HL-60/S4 treated with phorbol 12-myristate 13-acetate at 8.2 ng/mL for 4 days and 3 days (cell line): ENCODE measurements around the gene VILL.

Experiments used
- in situ Hi-C: fragments of 300-500 bp; cut with MboI; formaldehyde crosslinking; loops from 2 replicates; pipeline ENCODE4 v1.15.0; 2022; ENCODE audit warnings: low sequenced_read_pairs

Gene VILL

DNA sequence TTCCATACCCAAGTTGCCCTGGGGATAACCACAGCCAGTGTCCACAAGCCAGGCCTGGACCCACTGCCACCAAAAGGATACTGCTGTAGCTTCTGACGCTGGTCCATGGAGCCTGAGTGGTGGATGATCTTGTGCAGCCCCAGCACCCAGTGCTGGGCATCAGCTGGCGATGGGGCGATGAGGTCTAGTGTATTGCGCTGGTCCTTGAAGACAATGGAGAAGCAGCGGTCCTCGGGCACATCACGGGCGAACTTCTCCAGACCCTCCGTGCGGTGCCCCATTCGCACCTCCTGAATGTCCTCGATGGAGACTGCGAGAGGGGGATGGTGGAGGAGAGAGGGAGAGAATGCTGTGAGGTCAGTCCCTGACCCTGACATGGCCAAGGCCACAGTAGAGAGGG is 25.8 kb downstream of the VILL start:
- in situ Hi-C loops = no loop called here

DNA sequence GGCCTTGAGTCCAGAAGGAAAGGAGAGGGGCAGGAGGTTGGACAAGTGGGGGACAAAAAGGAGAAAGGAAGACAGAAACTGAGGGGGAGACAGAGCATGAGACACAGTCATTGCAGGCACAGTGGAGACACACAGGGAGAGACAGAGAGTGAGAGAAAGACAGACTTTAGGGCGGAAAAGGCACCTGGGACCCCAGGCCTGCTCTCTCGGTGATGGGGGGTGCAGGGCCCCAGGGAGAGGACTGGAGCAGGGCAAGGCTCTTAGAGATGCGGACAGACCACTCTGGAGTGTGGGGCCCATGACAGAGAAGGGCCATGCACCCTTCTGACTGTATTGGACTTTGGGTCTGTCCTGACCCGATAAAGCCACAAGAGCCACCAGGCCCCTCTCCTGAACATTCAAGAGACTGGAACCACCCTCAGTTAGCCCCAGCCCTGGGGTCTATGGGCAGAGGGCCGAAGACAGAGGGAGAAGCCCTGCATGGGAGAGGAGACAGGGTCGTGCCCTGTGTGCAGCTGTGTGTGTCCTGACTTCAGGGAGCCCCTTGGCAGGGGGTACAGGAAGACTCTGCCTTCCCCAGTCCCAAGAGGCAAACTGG is 26.4 kb downstream of the VILL start:
- in situ Hi-C loops = no loop called here

DNA sequence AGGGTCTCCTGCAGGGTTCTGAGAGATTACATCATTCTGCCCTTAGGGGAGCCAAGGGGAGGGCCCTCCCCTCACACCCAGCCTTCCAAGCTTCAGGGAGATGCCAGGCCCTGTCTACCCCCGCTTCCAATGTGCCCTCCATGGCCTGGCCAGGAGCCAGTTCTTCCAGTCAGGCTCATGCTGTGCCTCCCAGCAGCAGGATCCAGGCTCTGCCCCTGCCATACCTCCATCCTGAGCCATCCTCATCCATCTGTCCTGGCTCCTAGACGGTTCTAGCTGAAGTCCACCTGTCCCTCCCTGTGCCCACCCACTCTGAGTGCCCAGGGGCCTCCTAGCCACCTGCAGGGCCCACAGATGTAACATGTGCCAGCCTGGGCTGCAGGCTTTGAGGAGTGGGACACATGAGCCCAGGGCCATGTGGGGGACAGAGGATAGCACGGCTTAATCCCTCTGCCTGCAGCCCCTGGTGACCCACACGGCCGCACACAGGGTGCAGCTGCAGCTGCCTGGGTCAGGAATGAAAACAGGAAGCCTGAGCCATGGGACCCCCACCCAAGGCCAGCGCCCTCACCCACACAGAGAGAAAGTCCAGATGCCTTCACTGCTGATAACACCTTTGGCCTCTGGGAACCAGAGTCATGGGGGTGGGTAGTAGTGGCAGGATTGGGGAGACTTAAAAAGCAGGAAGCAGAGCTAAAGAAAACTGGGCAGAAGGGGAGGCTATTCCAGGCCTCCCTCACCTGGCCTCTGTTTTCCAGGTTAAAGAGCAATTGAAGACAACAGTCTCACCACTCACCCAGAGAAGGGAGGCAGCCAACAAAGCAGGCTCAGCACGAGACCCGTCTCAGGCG is 27.1 kb downstream of the VILL start:
- in situ Hi-C loops = no loop called here

DNA sequence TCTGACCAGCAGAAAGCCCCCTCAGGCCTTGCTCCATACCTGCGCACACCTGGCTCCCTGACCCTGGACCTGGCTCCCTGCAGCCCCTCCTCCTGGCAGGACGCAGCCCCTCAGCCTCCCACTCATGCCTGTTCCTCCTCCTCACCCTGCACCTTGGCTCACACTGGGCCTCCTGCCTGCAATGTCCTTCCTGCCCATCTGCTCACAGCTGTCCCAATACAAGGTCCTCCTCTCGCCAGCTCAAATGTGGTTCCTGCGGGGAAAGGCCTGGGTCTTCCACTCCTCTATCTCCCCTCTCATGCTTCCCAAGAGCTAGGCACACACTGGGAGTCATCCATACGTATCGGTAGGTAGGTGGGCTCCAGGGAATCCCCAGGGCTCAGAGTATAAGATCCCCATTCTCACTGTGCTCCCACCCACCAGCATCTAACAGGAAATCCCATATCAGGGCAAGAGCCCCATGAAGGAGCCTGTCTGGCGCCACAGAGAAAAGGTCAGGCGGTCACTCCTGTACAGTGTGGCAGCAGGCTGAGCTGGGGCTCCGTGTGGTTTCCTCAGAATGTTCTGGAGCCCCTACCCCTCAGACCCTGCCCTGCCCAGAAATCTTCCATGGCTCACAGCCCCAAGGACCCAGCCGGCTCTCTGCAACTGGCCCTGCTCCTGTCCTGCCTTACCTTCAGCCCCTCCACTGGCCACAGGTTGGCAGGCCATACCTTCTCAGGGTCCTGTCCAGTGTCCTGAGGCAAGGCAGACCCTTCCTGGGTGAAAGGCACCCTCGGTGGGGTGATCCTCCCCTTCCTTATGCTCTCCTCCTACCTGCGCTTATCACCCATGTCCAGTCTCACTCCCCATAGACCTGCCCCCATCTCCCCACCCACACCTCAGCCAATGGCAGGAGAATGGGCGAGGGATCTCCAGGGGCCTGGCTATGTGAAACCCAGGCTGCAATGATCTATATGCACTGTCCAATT is 28.0 kb downstream of the VILL start:
- in situ Hi-C loops = no loop called here

DNA sequence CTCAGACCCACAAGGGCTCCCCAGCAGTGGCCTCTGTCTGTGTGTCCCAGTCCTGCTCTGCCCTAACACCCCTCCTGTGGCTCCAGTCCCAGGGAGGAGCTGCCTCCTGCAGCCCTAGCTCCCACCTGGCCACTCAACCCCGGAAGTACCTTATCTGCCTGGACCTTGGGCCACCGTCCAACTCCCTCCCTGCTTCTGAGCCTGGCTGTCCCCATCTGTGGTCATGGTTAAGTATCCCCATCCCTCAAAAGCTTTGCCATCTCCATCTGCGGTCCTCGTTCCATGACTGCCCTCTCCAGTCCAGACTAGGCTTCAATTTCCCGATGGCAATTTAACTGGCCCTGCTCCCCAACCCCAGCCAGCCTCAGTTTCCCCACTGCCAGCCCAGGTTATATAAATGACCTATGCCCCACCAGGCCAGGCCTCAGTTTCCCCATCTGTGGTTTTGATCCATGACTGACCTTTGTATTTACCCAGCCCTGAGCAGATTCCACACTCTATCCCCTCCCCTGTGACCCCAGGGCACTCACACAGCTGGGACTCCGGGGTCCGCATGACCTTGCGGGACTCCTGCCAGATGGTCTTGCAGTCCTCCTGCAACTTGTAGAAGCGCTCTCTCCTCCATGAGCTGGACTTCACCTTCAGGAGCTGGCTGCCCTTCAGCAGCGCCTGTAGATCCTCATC is 29.2 kb downstream of the VILL start:
- in situ Hi-C loops = no loop called here

DNA sequence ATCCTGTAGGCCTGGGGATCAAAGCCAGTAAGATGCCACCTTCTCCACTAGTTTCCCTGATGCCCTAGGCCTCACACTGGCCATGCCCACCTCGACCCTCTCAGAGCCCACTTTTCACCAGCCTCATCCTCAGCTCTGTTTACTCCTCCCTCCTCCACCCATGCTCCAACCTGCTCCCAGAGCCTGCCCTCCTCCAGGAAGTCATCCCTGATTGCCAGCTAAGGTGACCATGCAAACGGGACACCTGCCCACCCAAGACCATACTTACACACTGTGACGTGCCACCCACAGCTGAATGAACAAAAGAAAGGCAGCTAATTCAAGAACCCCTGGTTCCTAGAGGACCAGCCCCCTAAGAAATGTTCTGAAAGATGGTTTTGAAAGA is 29.7 kb downstream of the VILL start:
- in situ Hi-C loops = no loop called here

DNA sequence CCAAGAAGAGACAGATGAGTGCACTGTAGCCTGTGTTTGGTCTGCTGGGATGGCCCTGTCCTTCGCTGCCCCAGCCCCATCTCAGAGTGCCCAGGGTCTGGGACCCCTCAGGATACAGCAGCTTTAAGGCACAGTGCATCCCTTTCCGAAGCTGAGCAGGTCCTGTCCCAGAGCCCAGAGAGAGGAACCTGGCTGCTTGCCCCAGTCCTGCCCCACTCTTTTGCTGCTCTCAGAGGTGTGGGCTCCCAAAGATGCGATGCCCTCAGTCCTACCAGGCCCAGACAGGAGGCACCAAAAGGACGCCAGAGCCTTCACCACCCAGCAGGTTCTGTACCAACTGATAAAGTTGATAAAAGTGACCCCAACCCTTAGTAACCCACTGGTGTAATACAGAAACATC is 30.6 kb downstream of the VILL start:
- in situ Hi-C loops = no loop called here

DNA sequence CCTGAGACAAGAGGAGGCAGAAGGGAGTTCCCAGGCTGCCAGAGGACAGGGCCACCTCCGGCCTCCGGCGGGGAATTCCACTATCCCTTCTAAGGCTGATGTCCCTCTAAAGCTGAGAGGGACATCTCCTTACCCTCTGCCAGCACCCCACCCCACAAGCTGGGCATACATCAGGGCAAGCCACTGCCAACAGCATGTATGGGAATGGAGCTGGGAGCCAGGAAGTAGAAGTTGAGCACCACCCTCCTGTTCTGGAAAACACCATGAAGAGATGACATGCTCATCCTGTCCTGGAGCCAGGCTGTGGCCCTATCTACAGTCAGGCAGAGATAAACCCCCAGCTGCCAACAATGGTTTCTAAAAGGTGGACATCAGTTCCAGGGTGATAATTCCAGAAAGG is 31.7 kb downstream of the VILL start:
- in situ Hi-C loops = no loop called here

DNA sequence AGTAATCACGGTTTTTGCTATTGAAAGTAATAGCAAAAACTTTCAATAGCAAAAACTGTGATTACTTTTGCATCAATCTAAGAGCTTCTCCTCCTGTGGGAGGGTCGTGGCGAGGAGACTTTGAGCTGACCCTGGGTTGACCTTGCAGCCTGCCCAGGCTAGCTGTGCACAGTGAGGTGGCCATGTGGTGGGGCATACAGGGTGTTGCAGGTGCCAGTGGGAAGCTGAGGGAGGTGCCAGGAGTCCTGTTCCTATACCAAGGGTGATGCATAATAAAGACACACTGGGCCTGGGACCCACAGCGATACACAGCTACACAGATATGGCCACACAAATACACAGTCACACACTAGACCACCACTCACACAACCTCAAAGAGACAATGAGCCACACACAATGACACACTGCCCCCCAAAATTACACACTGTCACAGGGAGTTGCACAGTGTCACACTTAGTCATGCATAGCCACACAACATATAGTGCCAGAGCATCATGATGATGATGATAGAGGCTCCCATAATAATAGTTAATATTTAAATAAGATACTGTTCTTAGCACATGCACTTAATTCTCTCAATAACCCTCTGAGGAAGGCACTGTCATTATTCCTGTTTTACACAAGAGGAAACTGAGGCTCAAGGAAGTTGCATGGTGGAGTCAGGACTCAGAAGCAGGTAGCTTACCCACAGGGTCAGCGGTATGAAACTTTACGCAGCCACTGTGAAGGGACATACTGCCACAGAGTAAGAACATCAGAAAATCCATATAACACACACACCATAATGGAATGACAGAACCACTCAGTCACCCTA is 32.5 kb downstream of the VILL start:
- in situ Hi-C loops = no loop called here

DNA sequence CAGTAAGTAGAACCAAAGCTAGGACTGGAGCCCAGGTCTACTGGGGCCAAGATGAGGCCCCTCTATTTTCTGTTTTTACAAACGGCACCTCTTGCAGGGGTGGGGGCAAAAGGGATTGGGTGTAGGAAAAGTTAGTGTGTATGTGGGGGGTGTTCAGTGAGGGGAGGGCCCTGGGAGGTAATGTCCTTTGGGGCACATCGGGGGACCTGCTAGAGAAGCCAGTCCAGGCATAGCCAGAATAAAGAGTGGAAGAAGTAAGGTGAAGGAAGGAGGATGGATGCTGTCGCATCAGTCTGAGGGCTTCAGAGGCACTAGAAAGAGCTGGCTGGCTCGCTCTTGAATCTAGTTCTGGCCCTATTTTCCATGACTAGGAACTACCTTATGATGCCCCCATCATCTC is 36.3 kb downstream of the VILL start:
- in situ Hi-C loops = no loop called here

DNA sequence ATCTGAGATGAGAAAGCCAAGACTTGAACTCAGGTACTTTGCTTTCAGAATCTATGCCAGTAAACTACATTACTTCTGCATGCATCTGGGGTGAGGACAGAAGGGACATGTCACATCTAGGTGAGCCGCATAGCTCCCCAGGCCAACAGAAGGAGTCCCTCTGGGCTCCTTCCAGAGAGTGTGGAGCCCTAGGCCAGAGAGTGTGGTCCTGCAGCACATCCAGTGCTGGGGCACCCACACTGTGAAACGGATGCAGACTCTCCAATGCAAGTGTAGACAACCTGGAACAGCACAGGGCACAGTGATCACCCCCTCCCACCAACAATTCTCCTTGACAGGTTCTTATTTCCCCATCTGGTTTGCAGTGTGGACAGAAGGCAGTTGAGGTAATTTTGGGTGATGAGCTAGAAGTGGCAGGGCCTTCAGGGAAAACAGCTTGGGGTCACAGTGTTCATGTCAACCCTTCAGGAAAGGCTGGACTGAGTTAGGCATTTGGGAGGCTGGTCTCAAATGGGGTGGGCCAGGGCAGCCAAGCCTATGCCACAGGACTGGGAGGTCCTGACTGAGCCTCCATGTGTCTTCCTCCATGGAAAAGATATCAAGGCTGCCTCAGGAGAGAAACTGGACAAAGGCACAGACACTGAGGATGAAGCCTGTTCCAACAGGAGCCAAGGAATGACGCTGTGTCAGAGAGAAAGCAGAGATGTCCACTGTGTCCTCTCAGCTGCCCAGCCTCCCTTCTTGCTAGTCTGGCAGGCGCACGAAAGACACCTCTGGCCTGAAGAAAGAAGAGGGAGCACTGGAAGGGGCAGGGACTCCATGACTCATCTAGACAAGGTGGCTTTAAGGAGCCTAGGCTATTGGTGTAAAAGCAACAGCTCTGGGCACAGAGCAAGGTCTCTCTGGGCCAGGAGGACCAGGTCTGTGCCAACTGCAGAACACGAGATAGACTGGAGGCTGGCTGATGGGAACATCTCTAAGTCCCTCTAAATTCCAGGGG is 37.2 kb downstream of the VILL start:
- in situ Hi-C loops = no loop called here

DNA sequence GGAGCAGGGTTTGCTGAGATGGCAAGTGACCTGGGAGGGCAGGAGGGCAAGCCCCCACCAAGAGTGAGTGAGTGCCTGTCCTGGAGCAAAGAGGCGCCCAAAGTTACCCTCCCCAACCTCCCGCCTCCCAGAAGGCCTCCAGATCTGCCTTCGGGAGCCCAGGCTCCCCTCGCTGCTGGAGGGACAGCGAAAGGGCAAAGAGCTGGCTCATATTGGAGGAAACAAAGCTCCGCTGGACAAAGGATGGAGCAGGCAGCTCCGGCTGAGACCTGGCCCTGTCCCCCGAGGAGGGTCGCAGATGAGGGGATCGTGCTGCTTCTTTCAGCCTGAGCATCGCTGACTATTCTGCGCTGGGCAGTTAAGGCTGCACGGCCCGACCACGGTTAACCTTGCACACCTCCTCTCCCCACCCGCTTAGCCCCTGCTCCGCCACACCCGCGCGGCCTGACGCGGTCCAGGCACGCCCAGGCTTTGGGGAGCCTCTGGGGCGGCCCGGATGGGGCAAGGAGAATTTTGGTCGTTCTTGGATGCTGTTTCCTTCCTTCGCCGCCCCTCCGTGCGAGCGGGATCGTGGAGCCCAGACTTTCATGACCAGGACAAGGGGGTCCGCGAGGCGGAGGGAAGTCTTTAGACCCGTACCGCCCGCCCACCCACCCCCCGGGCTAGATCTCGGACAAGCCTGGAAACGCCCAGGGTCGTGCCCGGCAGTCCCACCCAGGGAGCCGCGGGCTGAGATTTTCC is 38.2 kb downstream of the VILL start:
- in situ Hi-C loops = no loop called here

DNA sequence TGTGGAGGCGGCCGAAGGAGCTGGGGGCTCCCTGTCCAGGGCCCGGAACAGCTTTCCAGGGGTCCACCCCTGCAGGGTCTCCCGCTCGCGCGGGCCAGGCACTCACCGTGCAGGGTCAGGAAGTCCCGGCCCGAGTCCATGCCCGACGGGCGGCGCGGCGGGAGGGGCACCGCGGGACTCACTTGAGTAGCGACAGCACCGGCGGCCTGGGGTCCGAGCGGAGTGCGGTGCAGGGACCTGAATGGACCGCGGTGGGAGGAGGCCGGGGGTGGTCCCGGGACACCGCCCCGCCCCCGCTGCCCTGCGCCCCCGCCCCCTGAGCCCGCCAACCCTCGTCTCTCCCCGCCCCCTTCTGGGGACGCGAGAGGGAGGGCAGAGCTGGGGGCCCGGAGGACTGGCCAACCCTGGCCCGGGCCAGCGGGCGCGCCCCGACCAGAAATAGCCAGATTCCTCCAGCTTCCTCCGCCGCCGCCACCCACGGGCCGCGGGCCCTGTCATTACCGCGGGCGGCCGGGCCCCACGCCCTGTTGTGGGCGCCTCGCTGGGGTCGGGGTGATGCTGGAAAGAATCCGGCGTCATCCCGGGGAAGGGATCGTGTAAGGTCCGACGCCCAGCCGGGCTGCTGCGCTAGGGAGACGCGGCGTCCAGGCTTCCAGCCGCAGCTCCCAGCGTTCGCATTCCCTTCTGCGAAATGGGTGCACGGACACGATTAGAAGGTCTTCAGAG is 39.0 kb downstream of the VILL start, which contains the start of gene PLCD1:
Gene PLCD1 (minus strand): TSS at position 243 of the 726 bp plus-strand sequence. CDS start 103 bp downstream, at position 140.
- in situ Hi-C loops = no loop called here

DNA sequence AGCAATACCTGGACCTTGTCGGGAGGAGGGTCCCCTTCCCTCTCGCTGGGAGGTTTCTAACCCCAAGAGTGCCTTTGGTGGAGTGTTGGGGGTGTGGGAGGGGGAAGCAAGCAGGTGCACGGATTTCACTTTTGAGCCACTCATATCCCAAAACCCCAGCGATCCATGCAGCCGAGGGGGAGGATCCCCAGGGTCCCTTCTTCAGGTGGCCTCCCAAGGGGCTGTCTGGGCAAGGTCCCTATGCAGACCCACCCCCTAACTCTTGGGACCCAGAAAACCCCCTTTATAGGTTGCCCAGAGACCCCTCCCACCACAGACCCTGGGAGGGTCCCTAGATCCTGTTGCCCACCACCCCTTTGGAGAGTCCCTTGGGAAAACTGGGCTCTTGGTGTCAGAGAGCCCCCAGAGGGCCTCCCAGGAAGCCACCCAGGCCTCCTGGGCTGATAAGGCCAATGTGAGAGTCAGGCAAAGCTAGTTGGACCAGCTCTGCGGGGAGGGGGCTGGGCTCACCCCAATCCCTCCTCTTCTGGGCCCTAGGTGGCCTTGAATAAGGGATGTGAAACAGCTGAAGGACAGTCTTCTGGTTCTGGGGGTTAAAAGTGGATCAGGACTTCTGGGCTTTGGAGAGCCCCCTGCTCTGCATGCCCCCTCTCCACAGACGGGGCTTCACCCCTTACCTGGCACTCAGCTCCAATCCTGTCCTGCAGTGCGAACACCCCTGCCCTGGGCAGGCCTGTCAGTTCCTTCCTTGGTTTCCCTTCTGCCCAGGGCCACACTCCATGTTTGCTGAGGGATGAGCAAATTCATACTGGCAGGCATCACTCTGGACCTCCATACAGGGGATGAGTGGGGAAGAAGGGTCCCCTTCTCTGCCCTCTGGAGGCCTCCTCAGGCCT is 39.8 kb downstream of the VILL start:
- in situ Hi-C loops = no loop called here

DNA sequence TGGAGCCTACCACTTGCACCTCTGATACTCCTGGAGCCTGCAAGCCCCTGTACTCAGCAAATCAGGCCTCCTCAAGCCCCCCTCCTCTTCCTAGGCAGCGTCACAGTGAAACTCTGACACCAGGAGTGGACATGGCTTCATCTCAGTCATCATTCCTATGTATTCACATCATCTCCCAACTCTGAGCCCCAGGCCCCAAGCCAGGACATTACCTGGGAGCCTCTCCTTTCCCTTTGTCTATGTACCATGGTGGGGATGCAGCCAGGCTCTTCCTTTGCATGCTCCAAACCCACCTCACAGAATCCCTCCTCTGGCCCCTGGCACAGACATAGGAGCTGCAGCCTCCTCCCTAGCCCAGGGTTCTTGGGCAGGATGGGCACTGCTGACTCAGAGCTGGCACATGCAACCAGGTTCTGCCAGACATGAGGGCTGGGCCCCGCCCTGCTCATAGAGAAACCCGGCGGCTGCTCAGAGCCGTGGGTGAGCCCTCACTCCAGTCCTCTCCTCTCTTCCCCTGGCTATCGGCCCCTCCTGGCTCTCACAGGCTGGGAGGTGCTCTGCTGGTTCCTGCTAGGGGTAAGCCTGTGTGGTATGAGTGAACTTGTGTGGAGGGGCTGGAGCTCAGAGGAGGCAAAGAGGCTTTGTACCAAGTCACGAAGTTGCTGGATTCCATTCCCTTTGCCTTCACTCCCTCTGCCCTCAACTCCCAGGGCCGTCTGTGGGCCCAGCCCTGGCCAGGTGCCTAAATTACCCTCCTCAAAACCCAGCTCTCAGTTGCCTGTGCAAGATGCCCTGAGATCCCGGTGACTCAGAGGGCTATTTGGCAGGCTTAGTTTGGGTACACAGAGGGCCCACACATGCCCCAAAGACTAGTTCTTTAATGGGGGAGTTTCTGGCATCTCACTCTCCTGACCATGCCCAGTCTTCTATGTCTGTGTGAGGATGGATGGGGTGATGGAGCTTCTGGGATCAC is 40.7 kb downstream of the VILL start:
- in situ Hi-C loops = no loop called here
